RWPE1 (cell line): Measurements from ENCODE around the gene SELENOO.

Source experiments
- CTCF ChIA-PET: fragments of 350-600 bp; sonication (Branson Sonifier 250); formaldehyde crosslinking; extraction: SDS; loops from one replicate; lab custom pipeline; 2021; lab: Yijun Ruan, JAX
- POLR2A ChIA-PET: fragments of 400-600 bp; formaldehyde crosslinking; extraction: SDS; loops from one replicate; lab custom pipeline; 2020; ENCODE audit warnings: antibody characterized with exemption; ENCODE audit not compliant: low non-redundant PET; lab: Yijun Ruan, JAX
- DNase-seq: peaks from one replicate; pipeline ENCODE4 v3.0.0; 2012; ENCODE audit warnings: low spot score
- H3K27ac ChIP-seq: fragments of 450-650 bp; 2 replicates; pipeline ENCODE4 v1.5.1; 2017
- TF ChIP-seq, protein P1 (sequence below): fragments of 450-650 bp; conservative IDR thresholded peaks from 2 replicates; pipeline ENCODE4 v1.5.1; 2017; ENCODE audit warnings: low read depth, mild to moderate bottlenecking

Gene SELENOO

DNA sequence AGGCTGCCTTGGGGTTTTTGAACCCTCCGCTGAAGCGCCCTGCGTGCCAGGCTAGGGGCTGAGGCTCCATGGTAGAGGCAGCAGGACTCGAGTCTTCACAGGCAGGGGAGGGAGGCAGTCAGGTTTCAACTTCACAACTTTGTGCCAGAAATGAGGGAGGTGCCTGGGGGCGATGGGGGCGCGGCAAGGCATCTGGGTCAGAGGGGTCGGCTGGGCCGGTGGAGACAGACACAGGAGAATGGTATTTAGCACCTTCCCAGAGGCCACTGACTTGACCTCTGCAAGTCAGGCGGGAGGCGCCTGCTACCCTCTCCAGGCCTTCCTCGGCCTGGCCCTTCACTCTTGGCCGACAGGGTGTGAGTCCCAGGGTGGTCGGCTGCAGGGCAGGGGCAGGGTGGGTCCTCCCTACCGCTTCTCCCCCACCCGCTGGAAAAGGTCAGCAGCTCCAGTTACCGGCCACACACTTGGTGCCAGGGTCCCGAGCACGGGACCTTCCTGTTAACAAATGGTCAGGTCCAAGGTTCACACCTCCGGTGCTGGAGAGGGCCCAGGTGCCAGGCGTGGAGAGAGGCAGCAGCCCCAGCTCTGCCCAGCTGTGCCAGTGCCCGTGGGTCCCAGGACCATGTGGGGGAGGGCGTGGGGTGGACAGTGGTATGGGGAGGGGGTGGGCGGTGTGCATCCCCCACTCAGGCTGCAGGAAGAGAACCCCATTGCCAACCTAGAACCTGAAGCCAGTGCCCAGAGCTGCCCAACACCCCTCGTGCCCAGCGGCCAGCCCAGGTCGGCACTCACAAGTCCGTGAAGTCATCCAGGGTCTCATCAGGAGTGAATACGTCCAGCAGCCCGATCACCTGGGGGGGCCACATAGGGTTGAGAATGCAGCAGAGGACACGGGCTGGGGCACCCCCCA, 56.9 kb downstream of the SELENOO start:
- TF ChIP-seq, protein P1, sequence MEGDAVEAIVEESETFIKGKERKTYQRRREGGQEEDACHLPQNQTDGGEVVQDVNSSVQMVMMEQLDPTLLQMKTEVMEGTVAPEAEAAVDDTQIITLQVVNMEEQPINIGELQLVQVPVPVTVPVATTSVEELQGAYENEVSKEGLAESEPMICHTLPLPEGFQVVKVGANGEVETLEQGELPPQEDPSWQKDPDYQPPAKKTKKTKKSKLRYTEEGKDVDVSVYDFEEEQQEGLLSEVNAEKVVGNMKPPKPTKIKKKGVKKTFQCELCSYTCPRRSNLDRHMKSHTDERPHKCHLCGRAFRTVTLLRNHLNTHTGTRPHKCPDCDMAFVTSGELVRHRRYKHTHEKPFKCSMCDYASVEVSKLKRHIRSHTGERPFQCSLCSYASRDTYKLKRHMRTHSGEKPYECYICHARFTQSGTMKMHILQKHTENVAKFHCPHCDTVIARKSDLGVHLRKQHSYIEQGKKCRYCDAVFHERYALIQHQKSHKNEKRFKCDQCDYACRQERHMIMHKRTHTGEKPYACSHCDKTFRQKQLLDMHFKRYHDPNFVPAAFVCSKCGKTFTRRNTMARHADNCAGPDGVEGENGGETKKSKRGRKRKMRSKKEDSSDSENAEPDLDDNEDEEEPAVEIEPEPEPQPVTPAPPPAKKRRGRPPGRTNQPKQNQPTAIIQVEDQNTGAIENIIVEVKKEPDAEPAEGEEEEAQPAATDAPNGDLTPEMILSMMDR: no peak
- H3K27ac ChIP-seq: peak overlapping the region; percentile 36; the same call in 1 of the 2 replicates
- POLR2A ChIA-PET: no interaction called here
- DNase-seq: no peak
- CTCF ChIA-PET: no interaction called here

DNA sequence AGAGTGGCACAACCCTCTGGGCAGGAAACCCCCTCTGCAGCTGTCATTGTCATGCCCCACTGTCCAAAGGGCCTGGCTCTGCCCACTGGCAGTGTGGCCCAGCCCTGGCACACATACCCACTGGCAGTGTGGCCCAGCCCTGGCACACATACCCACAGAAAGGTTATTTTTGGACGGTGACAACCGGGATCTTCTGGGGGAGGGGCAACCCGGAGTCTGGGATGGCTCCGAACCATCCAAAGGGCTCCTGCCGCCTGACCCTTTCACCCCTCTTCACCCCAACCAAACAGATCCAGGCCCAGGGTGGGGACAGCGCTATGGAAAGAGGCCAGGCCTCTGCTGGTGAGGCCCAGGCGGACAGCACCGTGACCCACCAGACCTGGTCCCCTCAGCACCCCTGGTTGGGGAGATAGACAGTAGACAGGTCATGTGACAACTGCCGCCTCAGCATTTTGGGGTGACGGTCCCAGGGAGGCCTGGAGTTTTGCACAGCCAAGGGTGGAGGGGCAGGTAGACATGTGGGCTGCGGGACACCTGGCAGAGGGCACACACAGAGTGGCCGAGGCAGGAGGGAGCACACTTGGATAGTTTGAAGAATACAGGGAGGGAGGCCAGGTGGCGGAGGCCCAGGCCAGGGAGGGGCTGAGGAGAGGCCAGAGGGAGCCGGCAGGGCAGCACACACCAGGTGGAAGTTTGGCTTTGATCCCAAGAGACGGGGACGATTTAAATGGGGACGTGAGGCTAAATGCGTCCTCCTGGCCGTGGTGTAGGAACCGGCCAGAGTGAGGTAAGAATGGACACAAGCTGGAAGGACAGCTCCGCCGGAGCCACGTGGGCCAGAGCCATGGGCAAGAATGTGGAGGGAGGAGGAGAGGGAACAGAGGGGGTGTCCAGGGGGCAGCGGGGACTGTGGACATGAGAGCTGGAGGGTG, 57.8 kb downstream of the SELENOO start:
- ChIA-PET POLR2A (no interaction called here), CTCF (no interaction called here)
- H3K27ac ChIP-seq: peak overlapping the region; percentile 36; the same call in 1 of the 2 replicates
- TF ChIP-seq, protein P1: no peak
- DNase-seq: no peak

DNA sequence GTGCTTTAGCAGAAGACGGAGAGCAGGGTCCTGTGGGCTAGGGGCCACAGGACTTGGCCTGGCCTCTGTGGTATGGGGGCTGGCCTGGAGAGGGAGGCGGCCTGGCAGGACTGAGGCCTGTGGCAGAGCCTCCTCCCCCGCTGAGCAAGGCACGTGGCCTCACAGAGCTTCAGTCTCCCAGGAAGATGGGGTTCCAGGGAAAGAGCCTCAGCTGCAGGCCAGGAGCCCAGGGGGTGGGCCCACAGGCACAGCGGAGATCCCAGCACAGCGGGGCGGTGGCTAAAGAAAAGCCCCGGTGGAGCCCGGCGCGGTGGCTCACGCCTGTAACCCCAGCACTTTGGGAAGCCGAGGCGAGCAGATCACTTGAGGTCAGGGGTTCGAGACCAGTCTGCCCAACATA, 58.5 kb downstream of the SELENOO start:
- CTCF ChIA-PET: no interaction called here
- TF ChIP-seq, protein P1: no peak
- H3K27ac ChIP-seq: peak overlapping the region; percentile 36
- no peak for DNase-seq
- POLR2A ChIA-PET: no interaction called here

DNA sequence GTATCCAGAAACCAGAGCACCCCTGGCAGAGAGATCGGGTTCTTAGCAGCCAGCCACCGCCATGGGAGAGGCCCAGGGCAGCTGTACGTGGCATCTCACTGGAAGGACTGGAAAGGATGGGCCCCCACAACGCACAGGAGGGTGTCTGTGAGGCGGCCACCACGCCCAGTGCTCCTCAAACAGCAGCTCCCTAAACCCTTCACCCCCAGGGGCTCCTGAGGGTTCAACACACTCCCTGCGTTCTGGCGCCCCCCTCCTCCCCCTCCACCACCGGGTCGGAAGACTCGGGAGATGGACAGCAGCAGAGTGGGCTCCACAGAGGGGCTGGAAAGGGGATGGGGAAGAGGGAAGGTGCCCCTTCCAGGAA, 59.6 kb downstream of the SELENOO start:
- TF ChIP-seq, protein P1: no peak
- ChIA-PET POLR2A (no interaction called here), CTCF (interaction anchor here (0.6 kb wide), 1 partner anchor 86 kb away, joined by 4 read pairs; no protein-coding TSS in a partner anchor)
- no peak for DNase-seq
- H3K27ac ChIP-seq: peak overlapping the region; percentile 91

DNA sequence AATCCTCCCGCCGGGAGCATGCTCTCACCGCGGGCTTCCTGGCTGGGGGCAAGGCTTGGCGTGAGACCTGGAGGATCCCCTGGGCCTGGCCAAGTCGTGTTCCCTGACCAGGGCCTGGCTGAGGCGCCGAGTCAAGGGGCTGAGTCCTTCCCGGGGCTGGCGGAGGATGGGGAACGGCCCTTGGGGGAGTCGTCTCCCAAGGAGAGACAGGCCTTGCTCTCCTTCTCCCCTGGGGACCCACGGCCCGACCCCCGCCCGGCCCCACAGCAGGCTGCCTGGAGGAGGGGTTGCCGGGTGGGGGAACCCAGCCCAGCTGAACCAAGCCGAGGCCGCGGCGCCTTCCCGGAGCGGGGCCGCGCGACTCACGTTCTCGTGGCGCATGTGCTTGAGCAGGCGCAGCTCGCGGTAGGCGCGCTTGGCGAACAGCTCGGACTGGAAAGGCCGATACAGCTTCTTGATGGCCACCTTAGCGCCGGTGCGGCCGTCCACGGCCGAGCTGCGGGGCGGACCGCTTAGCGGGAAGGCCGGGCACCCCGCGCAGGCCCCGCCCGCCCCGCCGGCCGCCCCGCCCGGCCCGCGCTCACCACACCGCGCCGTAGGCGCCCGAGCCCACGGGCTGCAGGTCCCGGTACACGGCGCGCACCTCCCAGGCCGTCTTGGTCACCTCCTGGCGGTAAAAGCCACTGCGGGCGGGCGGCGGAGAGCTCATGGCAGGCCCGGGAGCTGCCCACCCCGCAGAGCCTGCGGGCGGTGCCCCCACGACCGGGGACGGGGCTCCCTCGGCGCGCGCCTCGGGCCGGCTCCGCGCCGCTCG, 60.2 kb downstream of the SELENOO start:
- POLR2A ChIA-PET: no interaction called here
- CTCF ChIA-PET: interaction anchor here (0.6 kb wide), 1 partner anchor 180 kb away, joined by 3 read pairs; no protein-coding TSS in a partner anchor
- TF ChIP-seq, protein P1: no peak
- peak overlapping the region; percentile 91 for H3K27ac ChIP-seq
- no peak for DNase-seq
